Heart left ventricle (tissue), 16 donors: Measurements from ENCODE around the gene MOGAT3. TPM values are rescaled to one million over a fixed set of nuclear protein-coding genes. Genes with fewer than 3 reads are reported as not detected.
A peak's percentile ranks its signal among the peaks of the same experiment; 100 is the strongest.

Source experiments
- ATAC-seq, 4 donors: fragments of 200-7000 bp; cut with Tn5 transposase; one replicate each; pipeline ENCODE4 v1.9.1; 2020 to 2022; ENCODE audit warnings: moderate library complexity in 4 of 4, mild to moderate bottlenecking in 3 of 4, moderate number of reproducible peaks in 1 of 4
- DNase-seq, 5 donors: peaks; one replicate each; pipeline ENCODE4 v3.0.0-alpha.2; 2020
- H3K27ac ChIP-seq, 12 donors: fragments of 200-600 bp; sonication (generic) in 4 of 12; one replicate each; pipeline versions ENCODE4 v1.5.0 to v1.8.0; 2016 to 2022; ENCODE audit warnings: mild to moderate bottlenecking in 2 of 12
- H3K27me3 ChIP-seq, 9 donors: fragments of 200-600 bp; sonication (generic) in 2 of 9; one replicate each; pipeline versions ENCODE4 v1.5.1 to v1.8.0; 2016 to 2022; ENCODE audit warnings: mild to moderate bottlenecking in 3 of 9
- H3K36me3 ChIP-seq, 9 donors: fragments of 200-600 bp; sonication (generic) in 2 of 9; one replicate each; pipeline versions ENCODE4 v1.5.0 to v1.8.0; 2018 to 2022; ENCODE audit warnings: mild to moderate bottlenecking in 2 of 9
- H3K4me1 ChIP-seq, 12 donors: fragments of 200-600 bp; sonication (generic) in 4 of 12; one replicate each; pipeline versions ENCODE4 v1.5.0 to v1.8.0; 2016 to 2022; ENCODE audit warnings: mild to moderate bottlenecking in 3 of 12
- H3K4me3 ChIP-seq, 12 donors: fragments of 200-600 bp; sonication (generic) in 4 of 12; one replicate each; pipeline versions ENCODE4 v1.5.0 to v1.8.0; 2017 to 2022; ENCODE audit warnings: mild to moderate bottlenecking in 9 of 12, moderate library complexity in 4 of 12
- H3K9me3 ChIP-seq, 12 donors: fragments of 200-600 bp; sonication (generic) in 4 of 12; one replicate each; pipeline versions ENCODE4 v1.5.0 to v1.8.0; 2016 to 2022; ENCODE audit warnings: mild to moderate bottlenecking in 1 of 12
- CTCF ChIP-seq, 12 donors: fragments of 200-600 bp; sonication (generic) in 4 of 12; IDR thresholded peaks; one replicate each; pipeline versions ENCODE4 v1.5.0 to v1.8.0; 2018 to 2022; ENCODE audit warnings: antibody characterized with exemption in 12 of 12, mild to moderate bottlenecking in 5 of 12
- POLR2A ChIP-seq, 2 donors: fragments of 450-650 bp; IDR thresholded peaks; one replicate each; pipeline ENCODE4 v1.6.1; 2017; ENCODE audit warnings: antibody characterized with exemption in 2 of 2, mild to moderate bottlenecking in 2 of 2, moderate library complexity in 2 of 2
- WGBS, 4 donors: extraction: QIAGEN DNeasy Blood & Tissue Kit in 2 of 4; methylation state at CpG; one replicate each; pipeline versions ENCODE4 v1.1.5 to v1.1.7; 2013 to 2018; 5-methylcytosine and 5-hydroxymethylcytosine counted together
- intact Hi-C, 10 donors: fragments of 100-400 bp; cut with DNase I; formaldehyde crosslinking; loops; one replicate each; pipeline versions ENCODE4 v1.11.1 to v1.14.2; 2022
- microRNA-seq, 4 donors: library from miRNA; unstranded; fragments of <30 nt; microRNA quantifications; one replicate each; pipeline versions ENCODE4 to v1.2.0, GENCODE V29; 2017 to 2020
- polyA plus RNA-seq, 2 donors: library from polyadenylated mRNA; stranded (reverse); fragments of 200-250 nt; gene quantifications; one replicate each; pipeline ENCODE4 v1.2.3, GENCODE V29; 2013
- total RNA-seq, 9 donors: library from RNA; depleted of rRNA in 2 of 9; stranded (reverse); fragments of >200 nt in 2 of 9; fragmentation: NEBNext Ultra II Directional in 3 of 9; extraction: Animal tissue kit (Norgen Biotek cat#: 25700) in 3 of 9; gene quantifications; one replicate each; pipeline versions ENCODE4 v1.1.0 to v1.2.4, GENCODE V29; 2016 to 2023
- donor health status: ischemic (EF 13 %, LVEDD 7.1; RV severe dilation, severe dysfunction).
- donor health status: healthy with polysubstance abuse.
- donor health status: DM: no; HTN: yes; CAD: no.
- donor health status: DM: no; HTN: no; CAD: no.
- donor health status: ischemic (EF 25% LVEDD 6.9; RV normal size, moderate dysfunction).
- donor health status: ischemic (EF 25% LVEDD 5.7; RV mildly dilated, moderate dysfunction).
- donor health status: healthy.
- donor health status: DM: yes; HTN: yes; CAD: no.
- donor health status: ischemic (EF 35%, LVEDD 5.7; RV mildly dilated, moderate dysfunction).
- donor health status: nonischemic (EF 11% LVEDD 7.7; RV severe dilation, severe dysfunction).
- donor health status: DM: yes; HTN: yes; CAD: no.
- donor health status: PGD.
- donor health status: ischemic (EF 29% LVEDD 5.4; RV normal size, mild dysfunction).
- donor health status: nonischemic (EF 23%, LVEDD 6.1; RV moderate dilation, normal function).

The MOGAT3 gene
- total and polyA plus RNA-seq, 11 donors: not detected

- TF ChIP-seq POLR2A (IDR thresholded peaks at IDR 0.05) (no peak), CTCF (IDR thresholded peaks at IDR 0.05) (no peak)
- Histone ChIP-seq H3K4me3 (peak overlapping the region; percentile 71 to 92 (median 80)), H3K36me3 (peaks cover 0 to 30% (median 19%) of the 10 kb centered on the region in 9 donors), H3K27ac (peak overlapping the region in 7 of 12 donors; percentile 24 to 58 (median 48)), H3K4me1 (peaks cover 0 to 17% (median 9%) of the 10 kb centered on the region in 12 donors), H3K9me3 (no peaks in the 10 kb centered on the region), H3K27me3 (peaks cover 0 to 3% (median 0%) of the 10 kb centered on the region in 9 donors)
- WGBS, 4 donors: 0 to 1% (median 1%) methylated on average over 20 to 34 of the region's 34 CpGs
- ATAC-seq: peak in 3 of 4 donors; percentile 17 to 45 (median 29)
- DNase-seq: no peak
- intact Hi-C loops: no loop called here
These were observed 46.1 kb downstream of the MOGAT3 start for GRCh38 chr7:101154693-101155102.

GRCh38 chr7:101153969-101154692 lies 46.7 kb downstream of the MOGAT3 start, which contains the start of gene AP1S1:
Gene AP1S1 (plus strand): TSS chr7:101154476. CDS start chr7:101154515, 39 bp downstream.
- peak within 1 kb of the TSS in 7 of 12 donors; percentile 24 to 58 (median 48) for H3K27ac ChIP-seq
- H3K4me1 ChIP-seq: peaks cover 0 to 17% (median 9%) of the 10 kb centered on the region in 12 donors
- peak within 1 kb of the TSS; percentile 71 to 92 (median 80) for H3K4me3 ChIP-seq
- peak; percentile 87 to 99 (median 98) for ATAC-seq
- H3K27me3 ChIP-seq: peaks cover 0 to 8% (median 0%) of the 10 kb centered on the region in 9 donors
- intact Hi-C loops: no loop called here
- H3K36me3 ChIP-seq: peaks cover 0 to 25% (median 18%) of the 10 kb centered on the region in 9 donors
- no peaks in the 10 kb centered on the region for H3K9me3 ChIP-seq
- peak; percentile 93 to 97 (median 95) for DNase-seq
- TF ChIP-seq POLR2A (IDR thresholded peaks at IDR 0.05) (peak in 1 of 2 donors; percentile 41), CTCF (IDR thresholded peaks at IDR 0.05) (no peak)
- 2 to 6% (median 4%) methylated on average over 39 to 50 of the region's 51 CpGs for WGBS, 4 donors

GRCh38 chr7:101151908-101152651 lies 48.8 kb downstream of the MOGAT3 start:
- 76 to 83% (median 80%) methylated on average over 2 of the region's 2 CpGs for WGBS, 4 donors
- ATAC-seq (no peak), DNase-seq (no peak)
- TF ChIP-seq CTCF (IDR thresholded peaks at IDR 0.05): no peak
- TF ChIP-seq POLR2A (IDR thresholded peaks at IDR 0.05): no peak
- H3K27ac ChIP-seq: no peak overlapping the region
- H3K4me1 ChIP-seq: peaks cover 0 to 17% (median 9%) of the 10 kb centered on the region in 12 donors
- intact Hi-C loops: no loop called here
- H3K27me3 ChIP-seq: peaks cover 0 to 20% (median 2%) of the 10 kb centered on the region in 9 donors
- no peaks in the 10 kb centered on the region for H3K9me3 ChIP-seq
- peaks cover 0 to 5% (median under 1%) of the 10 kb centered on the region in 9 donors for H3K36me3 ChIP-seq
- no peak overlapping the region for H3K4me3 ChIP-seq

Small RNA genes within 50 kb of the gene (microRNA-seq; reads per million reads assigned to microRNA genes)
- gene MIR4653: 0 reads per million in 4 donors

Other genes with a start within 250 kb of the MOGAT3 start
- under 1 TPM in 2 of 9 donors, not detected in 7; 0.02 TPM for gene MUC12, start 231.5 kb downstream of the MOGAT3 start, total RNA-seq
- under 1 TPM; 0.19 to 0.23 TPM for gene MUC12, start 231.5 kb downstream of the MOGAT3 start, polyA plus RNA-seq
- gene MUC17, start 181.0 kb downstream of the MOGAT3 start, total RNA-seq: not detected
- not detected for gene MUC17, start 181.0 kb downstream of the MOGAT3 start, polyA plus RNA-seq
- gene TRIM56, start 115.6 kb downstream of the MOGAT3 start, total RNA-seq: 10 to 100 TPM in 8 of 9 donors, 1 to 10 TPM in 1; 7.9 to 37.4 (median 14.7) TPM
- 10 to 100 TPM; 10.7 to 12.7 TPM for gene TRIM56, start 115.6 kb downstream of the MOGAT3 start, polyA plus RNA-seq
- 100 to 1,000 TPM in 1 of 9 donors, 10 to 100 TPM in 4, 1 to 10 TPM in 4; 1.3 to 153 (median 13.9) TPM for gene SERPINE1, start 73.9 kb downstream of the MOGAT3 start, total RNA-seq
- gene SERPINE1, start 73.9 kb downstream of the MOGAT3 start, polyA plus RNA-seq: 100 to 1,000 TPM in 1 of 2 donors, 1 to 10 TPM in 1; 3.4 to 595 TPM
- gene AP1S1, start 46.6 kb downstream of the MOGAT3 start, total RNA-seq: 10 to 100 TPM in 8 of 9 donors, 1 to 10 TPM in 1; 9.9 to 24.5 (median 12.8) TPM
- gene AP1S1, start 46.6 kb downstream of the MOGAT3 start, polyA plus RNA-seq: 10 to 100 TPM; 15.9 to 41.8 TPM
- gene VGF, start 35.5 kb downstream of the MOGAT3 start, total RNA-seq: under 1 TPM in 2 of 9 donors, not detected in 7; 0.09 to 0.19 TPM
- under 1 TPM in 1 of 2 donors, not detected in 1; 0.14 TPM for gene VGF, start 35.5 kb downstream of the MOGAT3 start, polyA plus RNA-seq
- under 1 TPM in 1 of 9 donors, not detected in 8; 0.23 TPM for gene NAT16, start 20.7 kb downstream of the MOGAT3 start, total RNA-seq
- gene NAT16, start 20.7 kb downstream of the MOGAT3 start, polyA plus RNA-seq: not detected
- gene PLOD3, start 16.5 kb upstream of the MOGAT3 start, total RNA-seq: 10 to 100 TPM; 27.4 to 77.6 (median 42.0) TPM
- gene PLOD3, start 16.5 kb upstream of the MOGAT3 start, polyA plus RNA-seq: 10 to 100 TPM; 22.2 to 55.2 TPM
- 10 to 100 TPM; 47.0 to 88.1 (median 51.3) TPM for gene ZNHIT1, start 17.1 kb upstream of the MOGAT3 start, total RNA-seq
- 100 to 1,000 TPM in 1 of 2 donors, 10 to 100 TPM in 1; 89.8 to 156 TPM for gene ZNHIT1, start 17.1 kb upstream of the MOGAT3 start, polyA plus RNA-seq
- gene CLDN15, start 36.8 kb upstream of the MOGAT3 start, total RNA-seq: 10 to 100 TPM in 1 of 9 donors, 1 to 10 TPM in 8; 1.4 to 37.6 (median 2.2) TPM
- 1 to 10 TPM; 1.9 to 3.6 TPM for gene CLDN15, start 36.8 kb upstream of the MOGAT3 start, polyA plus RNA-seq
- gene FIS1, start 44.0 kb upstream of the MOGAT3 start, total RNA-seq: 100 to 1,000 TPM; 249 to 491 (median 282) TPM
- gene FIS1, start 44.0 kb upstream of the MOGAT3 start, polyA plus RNA-seq: 100 to 1,000 TPM; 204 to 361 TPM
- 10 to 100 TPM; 15.7 to 39.3 (median 30.0) TPM for gene IFT22, start 120.8 kb upstream of the MOGAT3 start, total RNA-seq
- 10 to 100 TPM; 14.8 to 38.0 TPM for gene IFT22, start 120.8 kb upstream of the MOGAT3 start, polyA plus RNA-seq
- gene COL26A1, start 161.8 kb upstream of the MOGAT3 start, total RNA-seq: 1 to 10 TPM in 1 of 9 donors, under 1 TPM in 1, not detected in 7; 0.08 to 2.1 TPM
- not detected for gene COL26A1, start 161.8 kb upstream of the MOGAT3 start, polyA plus RNA-seq